NCI-H345 treated with DMSO at 0.1 percent for 48 hours (cell line): ENCODE measurements around the gene STOX2.

ENCODE experiments used
- DNase-seq: peaks from one replicate; lab custom pipeline; 2025; ENCODE audit not compliant: unreplicated experiment; lab: John Stamatoyannopoulos, UW

The STOX2 gene

GRCh38 chr4:183905081-183905592 lies at the start of gene STOX2:
Gene STOX2 (plus strand): TSS chr4:183905307. CDS start chr4:183906791, 1,484 bp downstream.
- peak; percentile 36 for DNase-seq

GRCh38 chr4:183855323-183856190 lies 49.5 kb upstream of the STOX2 start:
- DNase-seq = no peak

GRCh38 chr4:183857040-183857439 lies 48.1 kb upstream of the STOX2 start:
- no peak for DNase-seq

GRCh38 chr4:183858011-183858615 lies 47.0 kb upstream of the STOX2 start:
- no peak for DNase-seq

GRCh38 chr4:183860119-183860518 lies 45.0 kb upstream of the STOX2 start:
- no peak for DNase-seq

GRCh38 chr4:183860731-183861130 lies 44.4 kb upstream of the STOX2 start:
- peak; percentile 42 for DNase-seq

GRCh38 chr4:183861426-183861825 lies 43.7 kb upstream of the STOX2 start:
- DNase-seq = no peak

- no peak for DNase-seq
These were observed 41.8 kb upstream of the STOX2 start for GRCh38 chr4:183863155-183863825.

- no peak for DNase-seq
These were observed 37.9 kb upstream of the STOX2 start for GRCh38 chr4:183867247-183867646.

- no peak for DNase-seq
These were observed 34.1 kb upstream of the STOX2 start for GRCh38 chr4:183870997-183871396.

- DNase-seq = no peak
These were observed 33.5 kb upstream of the STOX2 start for GRCh38 chr4:183871581-183871980.

- no peak for DNase-seq
These were observed 32.6 kb upstream of the STOX2 start for GRCh38 chr4:183872531-183872930.

- no peak for DNase-seq
These were observed 31.5 kb upstream of the STOX2 start for GRCh38 chr4:183873409-183874185.

GRCh38 chr4:183875251-183875825 lies 29.8 kb upstream of the STOX2 start:
- no peak for DNase-seq

- peak; percentile 60 for DNase-seq
These were observed 28.7 kb upstream of the STOX2 start for GRCh38 chr4:183876268-183876934.

GRCh38 chr4:183878251-183878970 lies 26.7 kb upstream of the STOX2 start:
- DNase-seq = no peak

- DNase-seq = no peak
These were observed 19.8 kb upstream of the STOX2 start for GRCh38 chr4:183885205-183885720.

GRCh38 chr4:183887351-183887750 lies 17.8 kb upstream of the STOX2 start:
- peak; percentile 11 for DNase-seq

GRCh38 chr4:183888564-183888963 lies 16.5 kb upstream of the STOX2 start:
- no peak for DNase-seq
